HepG2 (cell line): ENCODE results near the gene ASCL3. TPM values are rescaled to one million over a fixed set of nuclear protein-coding genes. Genes with fewer than 3 reads are reported as not detected.
A peak's percentile ranks its signal among the peaks of the same experiment; 100 is the strongest.

Experiments
- DPF2 ChIP-seq: sonication (generic); formaldehyde crosslinking; IDR thresholded peaks from 2 replicates; pipeline ENCODE4 v1.4.0; 2020; ENCODE audit warnings: mild to moderate bottlenecking, low read depth, missing genetic modification reagents, borderline replicate concordance
- ETV5 ChIP-seq: IDR thresholded peaks from 2 replicates; pipeline ENCODE4 v1.6.1; 2018; ENCODE audit warnings: missing biosample characterization, missing genetic modification reagents, inconsistent platforms, borderline replicate concordance
- FOXJ3 ChIP-seq: sonication (generic); formaldehyde crosslinking; IDR thresholded peaks from 2 replicates; pipeline ENCODE4 v1.4.0; 2020; ENCODE audit warnings: missing genetic modification reagents, mild to moderate bottlenecking, borderline replicate concordance
- FOXO1 ChIP-seq: sonication (generic); formaldehyde crosslinking; IDR thresholded peaks from 2 replicates; pipeline ENCODE4 v1.4.0; 2020; ENCODE audit warnings: missing genetic modification reagents
- FOXP1 ChIP-seq, 2 experiments: fragments of 450-650 bp in 1 of 2; IDR thresholded peaks; 2 replicates each; pipeline ENCODE4 v1.6.1; 2017 to 2018; ENCODE audit warnings: antibody characterized with exemption in 1 of 2
- GABPA ChIP-seq, 2 experiments: IDR thresholded peaks; 2 replicates each; pipeline ENCODE4 v1.6.1; 2011 to 2016; ENCODE audit warnings: low read depth in 2 of 2, low read length in 1 of 2, missing biosample characterization in 1 of 2, missing genetic modification characterization in 1 of 2
- HOMEZ ChIP-seq: IDR thresholded peaks from 2 replicates; pipeline ENCODE4 v1.6.1; 2016; ENCODE audit warnings: low read depth
- KDM6A ChIP-seq: IDR thresholded peaks from 2 replicates; pipeline ENCODE4 v1.6.1; 2016; ENCODE audit warnings: low read depth
- SALL1 ChIP-seq: sonication (generic); formaldehyde crosslinking; IDR thresholded peaks from 2 replicates; pipeline ENCODE4 v1.8.0; 2022; ENCODE audit warnings: mild to moderate bottlenecking, missing genetic modification reagents
- SOX5 ChIP-seq: IDR thresholded peaks from 2 replicates; pipeline ENCODE4 v1.6.1; 2016; ENCODE audit warnings: borderline replicate concordance
- TEAD3 ChIP-seq: optimal IDR thresholded peaks from 2 replicates; pipeline ENCODE3; 2016; ENCODE audit warnings: borderline replicate concordance
- TOE1 ChIP-seq: sonication (generic); formaldehyde crosslinking; IDR thresholded peaks from 2 replicates; pipeline ENCODE4 v1.4.0; 2020; ENCODE audit warnings: mild to moderate bottlenecking, missing genetic modification reagents
- ZBTB20 ChIP-seq: sonication (generic); formaldehyde crosslinking; IDR thresholded peaks from 2 replicates; pipeline ENCODE4 v1.8.1; 2023; ENCODE audit warnings: missing genetic modification reagents, low read depth, mild to moderate bottlenecking, borderline replicate concordance
- ZNF558 ChIP-seq: sonication (generic); formaldehyde crosslinking; IDR thresholded peaks from 2 replicates; pipeline ENCODE4 v1.9.0; 2022; ENCODE audit warnings: mild to moderate bottlenecking, missing genetic modification reagents, borderline replicate concordance
- ZNF652 ChIP-seq: IDR thresholded peaks from 2 replicates; pipeline ENCODE4 v1.6.1; 2016; ENCODE audit warnings: low read depth, borderline replicate concordance
- polyA plus RNA-seq, 8 experiments: library from polyadenylated mRNA; depleted of rRNA in 3 of 8; stranded (reverse) in 7 of 8; unstranded in 1 of 8; fragments of >200 nt; fragmentation: Illumina TruSeq in 4 of 8; extraction: Trizol in 4 of 8; gene quantifications; 2 replicates each; pipeline versions ENCODE4 v1.2.1 to v1.2.3, GENCODE V29; 2011 to 2016; ENCODE audit warnings: low read depth in 4 of 8, missing spikeins in 1 of 8, mixed read lengths in 1 of 8; ENCODE audit not compliant: insufficient read depth in 1 of 8
- total RNA-seq, 5 experiments: library from RNA; depleted of rRNA; stranded (reverse); fragments of >200 nt; fragmentation: Illumina TruSeq; extraction: Trizol; gene quantifications; 2 replicates each; pipeline ENCODE4 v1.2.3, GENCODE V29; 2016; ENCODE audit warnings: low read depth in 1 of 5
- TF ChIP-seq, protein P1 (sequence below): sonication (generic); formaldehyde crosslinking; IDR thresholded peaks from 2 replicates; pipeline ENCODE4 v1.4.0; 2020; ENCODE audit warnings: missing genetic modification reagents, mild to moderate bottlenecking, borderline replicate concordance
- TF ChIP-seq, protein P2 (sequence below): sonication (generic); formaldehyde crosslinking; conservative IDR thresholded peaks from 2 replicates; pipeline ENCODE4 v1.4.0; 2020; ENCODE audit warnings: mild to moderate bottlenecking, missing genetic modification reagents, moderate library complexity
- TF ChIP-seq, protein P3 (sequence below): sonication (generic); formaldehyde crosslinking; IDR thresholded peaks from 2 replicates; pipeline ENCODE4 v1.5.1; 2020; ENCODE audit warnings: missing genetic modification reagents, mild to moderate bottlenecking, borderline replicate concordance

The ASCL3 gene
- total and polyA plus RNA-seq, 2 of the 13 experiments (the other 11 are each of a cell fraction or from before 2014, with no cell fraction given), result not detected

- TF ChIP-seq SALL1 (CRISPR knock-in tag) (peak; percentile 80), FOXJ3 (peak; percentile 28; the same call in 1 of the 2 replicates), ZNF652 (no peak), KDM6A (CRISPR knock-in tag) (0 out of 2 replicates have a peak, but pooled peaks have one; percentile 45), HOMEZ (CRISPR knock-in tag) (peak; percentile 77; the same call in 1 of the 2 replicates), ZNF558 (CRISPR knock-in tag) (no peak), DPF2 (0 out of 2 replicates have a peak, but pooled peaks have one; percentile 21), SOX5 (CRISPR knock-in tag) (0 out of 2 replicates have a peak, but pooled peaks have one; percentile 26), TOE1 (CRISPR knock-in tag) (no peak), GABPA (IDR thresholded peaks at IDR 0.05; ENCODE audit: low read depth, low read length) (no peak), GABPA (CRISPR knock-in tag; IDR thresholded peaks at IDR 0.05; ENCODE audit: low read depth) (peak; percentile 44; the same call in 1 of the 2 replicates), FOXP1 (IDR thresholded peaks at IDR 0.05) (no peak), FOXP1 (CRISPR knock-in tag; IDR thresholded peaks at IDR 0.05) (peak; percentile 25; the same call in 1 of the 2 replicates), TEAD3 (peak; percentile 39), FOXO1 (CRISPR knock-in tag) (peak; percentile 49; the same call in 1 of the 2 replicates), ETV5 (CRISPR knock-in tag) (peak; percentile 26; the same call in 1 of the 2 replicates), ZBTB20 (no peak)
- TF ChIP-seq, protein P1, sequence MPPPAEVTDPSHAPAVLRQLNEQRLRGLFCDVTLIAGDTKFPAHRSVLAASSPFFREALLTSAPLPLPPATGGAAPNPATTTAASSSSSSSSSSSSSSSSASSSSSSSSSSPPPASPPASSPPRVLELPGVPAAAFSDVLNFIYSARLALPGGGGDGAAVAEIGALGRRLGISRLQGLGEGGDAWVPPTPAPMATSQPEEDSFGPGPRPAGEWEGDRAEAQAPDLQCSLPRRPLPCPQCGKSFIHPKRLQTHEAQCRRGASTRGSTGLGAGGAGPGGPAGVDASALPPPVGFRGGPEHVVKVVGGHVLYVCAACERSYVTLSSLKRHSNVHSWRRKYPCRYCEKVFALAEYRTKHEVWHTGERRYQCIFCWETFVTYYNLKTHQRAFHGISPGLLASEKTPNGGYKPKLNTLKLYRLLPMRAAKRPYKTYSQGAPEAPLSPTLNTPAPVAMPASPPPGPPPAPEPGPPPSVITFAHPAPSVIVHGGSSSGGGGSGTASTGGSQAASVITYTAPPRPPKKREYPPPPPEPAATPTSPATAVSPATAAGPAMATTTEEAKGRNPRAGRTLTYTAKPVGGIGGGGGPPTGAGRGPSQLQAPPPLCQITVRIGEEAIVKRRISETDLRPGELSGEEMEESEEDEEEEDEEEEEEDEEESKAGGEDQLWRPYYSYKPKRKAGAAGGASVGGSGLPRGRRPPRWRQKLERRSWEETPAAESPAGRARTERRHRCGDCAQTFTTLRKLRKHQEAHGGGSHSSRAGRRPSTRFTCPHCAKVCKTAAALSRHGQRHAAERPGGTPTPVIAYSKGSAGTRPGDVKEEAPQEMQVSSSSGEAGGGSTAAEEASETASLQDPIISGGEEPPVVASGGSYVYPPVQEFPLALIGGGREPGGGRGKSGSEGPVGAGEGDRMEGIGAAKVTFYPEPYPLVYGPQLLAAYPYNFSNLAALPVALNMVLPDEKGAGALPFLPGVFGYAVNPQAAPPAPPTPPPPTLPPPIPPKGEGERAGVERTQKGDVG (CRISPR knock-in tag), result no peak
- TF ChIP-seq, protein P2, sequence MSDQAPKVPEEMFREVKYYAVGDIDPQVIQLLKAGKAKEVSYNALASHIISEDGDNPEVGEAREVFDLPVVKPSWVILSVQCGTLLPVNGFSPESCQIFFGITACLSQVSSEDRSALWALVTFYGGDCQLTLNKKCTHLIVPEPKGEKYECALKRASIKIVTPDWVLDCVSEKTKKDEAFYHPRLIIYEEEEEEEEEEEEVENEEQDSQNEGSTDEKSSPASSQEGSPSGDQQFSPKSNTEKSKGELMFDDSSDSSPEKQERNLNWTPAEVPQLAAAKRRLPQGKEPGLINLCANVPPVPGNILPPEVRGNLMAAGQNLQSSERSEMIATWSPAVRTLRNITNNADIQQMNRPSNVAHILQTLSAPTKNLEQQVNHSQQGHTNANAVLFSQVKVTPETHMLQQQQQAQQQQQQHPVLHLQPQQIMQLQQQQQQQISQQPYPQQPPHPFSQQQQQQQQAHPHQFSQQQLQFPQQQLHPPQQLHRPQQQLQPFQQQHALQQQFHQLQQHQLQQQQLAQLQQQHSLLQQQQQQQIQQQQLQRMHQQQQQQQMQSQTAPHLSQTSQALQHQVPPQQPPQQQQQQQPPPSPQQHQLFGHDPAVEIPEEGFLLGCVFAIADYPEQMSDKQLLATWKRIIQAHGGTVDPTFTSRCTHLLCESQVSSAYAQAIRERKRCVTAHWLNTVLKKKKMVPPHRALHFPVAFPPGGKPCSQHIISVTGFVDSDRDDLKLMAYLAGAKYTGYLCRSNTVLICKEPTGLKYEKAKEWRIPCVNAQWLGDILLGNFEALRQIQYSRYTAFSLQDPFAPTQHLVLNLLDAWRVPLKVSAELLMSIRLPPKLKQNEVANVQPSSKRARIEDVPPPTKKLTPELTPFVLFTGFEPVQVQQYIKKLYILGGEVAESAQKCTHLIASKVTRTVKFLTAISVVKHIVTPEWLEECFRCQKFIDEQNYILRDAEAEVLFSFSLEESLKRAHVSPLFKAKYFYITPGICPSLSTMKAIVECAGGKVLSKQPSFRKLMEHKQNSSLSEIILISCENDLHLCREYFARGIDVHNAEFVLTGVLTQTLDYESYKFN, result peak; percentile 86
- TF ChIP-seq, protein P3, sequence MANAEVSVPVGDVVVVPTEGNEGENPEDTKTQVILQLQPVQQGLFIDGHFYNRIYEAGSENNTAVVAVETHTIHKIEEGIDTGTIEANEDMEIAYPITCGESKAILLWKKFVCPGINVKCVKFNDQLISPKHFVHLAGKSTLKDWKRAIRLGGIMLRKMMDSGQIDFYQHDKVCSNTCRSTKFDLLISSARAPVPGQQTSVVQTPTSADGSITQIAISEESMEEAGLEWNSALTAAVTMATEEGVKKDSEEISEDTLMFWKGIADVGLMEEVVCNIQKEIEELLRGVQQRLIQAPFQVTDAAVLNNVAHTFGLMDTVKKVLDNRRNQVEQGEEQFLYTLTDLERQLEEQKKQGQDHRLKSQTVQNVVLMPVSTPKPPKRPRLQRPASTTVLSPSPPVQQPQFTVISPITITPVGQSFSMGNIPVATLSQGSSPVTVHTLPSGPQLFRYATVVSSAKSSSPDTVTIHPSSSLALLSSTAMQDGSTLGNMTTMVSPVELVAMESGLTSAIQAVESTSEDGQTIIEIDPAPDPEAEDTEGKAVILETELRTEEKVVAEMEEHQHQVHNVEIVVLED (CRISPR knock-in tag), result no peak
Observed at GRCh38 chr11:8985462-8985861, 42.6 kb upstream of the ASCL3 start (continued).
